Measurements from ENCODE around the gene KIAA0825.
"Not testable (repeated sequence)": the region's sequence is repeated elsewhere in the genome, so short reads cannot be mapped to it uniquely, and the experiment has no call there.

The KIAA0825 gene

GRCh38 chr5:94375801-94376200, 242.6 kb downstream of the KIAA0825 start:
- DNase-seq (ENCODE audit: low read depth): no peak

GRCh38 chr5:94374336-94374735, 244.1 kb downstream of the KIAA0825 start:
- DNase-seq (ENCODE audit: low read depth): no peak

DNA sequence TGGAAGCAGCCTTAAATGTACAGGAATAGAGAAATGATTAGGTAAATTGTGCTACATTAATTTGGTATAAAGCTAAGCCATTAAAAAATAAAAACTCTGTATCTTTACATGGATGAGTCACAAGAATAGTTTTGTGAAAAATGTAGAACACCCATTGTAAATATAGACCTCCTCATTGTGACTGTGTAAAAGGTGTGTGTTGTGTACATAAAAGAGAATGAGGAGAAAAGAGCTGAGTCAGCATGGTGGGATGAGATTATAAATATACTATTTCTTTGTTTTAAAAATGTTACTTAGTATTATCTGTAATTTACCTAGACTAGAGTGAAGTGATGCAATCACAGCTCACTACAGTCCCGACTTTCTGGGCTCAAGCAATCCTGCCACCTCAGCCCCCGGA, 250.5 kb downstream of the KIAA0825 start:
- no peak for DNase-seq (ENCODE audit: low read depth)

DNA sequence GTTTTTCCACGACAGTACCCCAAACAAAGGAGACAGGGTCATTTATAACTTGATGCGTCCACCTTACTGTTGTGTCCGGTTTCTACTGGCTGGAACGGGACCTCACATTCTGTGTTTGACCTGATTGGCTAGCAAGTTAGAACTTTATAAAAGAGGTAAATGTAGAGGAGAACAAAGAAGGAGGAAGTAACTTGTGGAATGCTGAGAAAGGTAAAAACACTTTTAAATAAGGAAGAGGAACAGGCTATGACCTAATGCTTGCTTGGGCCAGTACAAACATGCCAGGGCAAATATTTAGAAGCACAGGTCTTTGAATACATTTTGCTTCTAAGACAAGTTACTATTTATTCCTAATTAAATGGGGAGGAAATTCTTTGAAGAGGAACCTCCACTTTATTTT, 251.6 kb downstream of the KIAA0825 start:
- no peak for DNase-seq (ENCODE audit: low read depth)

DNA sequence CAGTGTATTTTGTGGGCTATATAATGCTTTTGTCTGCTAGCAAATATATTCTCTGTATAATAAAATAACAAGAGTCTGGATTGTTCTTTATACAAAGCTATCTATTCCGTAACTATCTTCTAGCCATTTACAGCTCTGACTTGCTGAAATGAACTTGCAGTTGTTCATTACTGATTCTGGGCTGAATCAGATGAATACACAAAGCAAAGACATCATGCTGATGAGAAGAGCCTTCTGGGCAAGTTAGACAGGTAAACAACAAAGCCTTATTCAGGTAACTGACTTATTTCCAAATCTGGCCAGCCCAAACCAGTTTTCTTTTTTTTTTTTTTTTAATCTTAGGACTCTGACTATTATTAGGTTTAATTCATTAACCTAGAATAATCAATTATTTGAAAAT, 255.5 kb downstream of the KIAA0825 start:
- DNase-seq (ENCODE audit: low read depth): no peak

DNA sequence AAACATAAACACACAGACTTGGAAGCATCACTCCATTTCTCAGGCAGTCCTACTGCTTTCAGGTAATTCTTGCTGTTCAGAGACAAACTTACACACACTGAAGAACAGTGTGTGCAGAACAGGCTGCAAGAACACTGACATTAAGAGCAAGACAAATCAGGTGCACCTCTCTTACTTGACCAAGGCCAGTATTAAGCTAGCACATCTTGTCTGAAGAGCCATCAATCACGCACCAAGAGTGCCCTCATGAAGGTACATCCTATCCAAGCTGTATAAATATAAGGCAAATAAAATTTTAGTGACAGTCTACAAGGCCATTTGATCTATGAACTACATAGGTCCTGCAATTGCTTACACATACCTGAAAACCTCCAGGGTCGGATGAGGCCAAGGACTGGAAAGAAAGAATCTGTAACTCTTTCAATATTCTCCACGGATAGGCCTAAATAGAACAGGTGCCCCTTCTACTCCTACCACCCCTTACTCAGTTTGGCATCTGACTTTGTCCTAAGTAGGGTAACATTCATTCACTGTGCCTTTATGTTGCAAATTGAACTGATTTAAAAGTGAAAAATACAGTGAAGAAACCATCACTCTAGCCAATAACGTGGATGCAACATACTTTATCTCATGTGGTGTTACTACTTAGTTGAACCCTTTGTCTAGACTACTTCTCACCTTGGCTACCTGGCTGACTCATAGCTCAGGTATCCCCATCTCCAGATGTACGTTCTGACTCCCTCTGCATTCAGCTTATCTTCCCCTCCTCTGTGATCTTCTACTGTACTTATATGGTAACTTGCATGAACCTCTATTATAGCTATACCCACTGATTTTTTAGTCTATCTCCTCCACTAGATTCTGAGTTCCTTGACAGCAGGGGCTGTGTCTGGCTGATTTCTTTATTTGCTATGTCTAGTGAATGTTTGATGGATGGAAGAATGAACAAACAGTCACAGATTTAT, 256.3 kb downstream of the KIAA0825 start:
- DNase-seq (ENCODE audit: low read depth): no peak

DNA sequence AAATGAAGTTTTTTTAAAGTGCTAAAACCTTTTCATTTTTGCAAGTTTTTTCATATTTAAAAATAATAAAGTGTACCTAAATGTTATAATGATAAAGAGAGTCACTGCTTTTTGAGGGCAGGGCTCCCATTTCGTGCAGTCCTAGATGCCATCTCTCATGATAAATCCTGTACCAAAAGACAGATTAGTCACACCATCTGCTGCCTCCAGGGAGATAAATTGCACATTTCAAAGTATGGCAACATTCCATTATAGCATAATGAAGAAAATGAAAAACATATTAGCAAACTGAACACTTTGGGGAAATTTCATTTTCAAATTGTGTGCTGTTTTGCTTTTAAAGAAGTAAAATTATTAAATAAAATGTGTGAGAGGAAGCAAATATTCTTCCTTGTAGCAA, 257.2 kb downstream of the KIAA0825 start:
- no peak for DNase-seq (ENCODE audit: low read depth)

DNA sequence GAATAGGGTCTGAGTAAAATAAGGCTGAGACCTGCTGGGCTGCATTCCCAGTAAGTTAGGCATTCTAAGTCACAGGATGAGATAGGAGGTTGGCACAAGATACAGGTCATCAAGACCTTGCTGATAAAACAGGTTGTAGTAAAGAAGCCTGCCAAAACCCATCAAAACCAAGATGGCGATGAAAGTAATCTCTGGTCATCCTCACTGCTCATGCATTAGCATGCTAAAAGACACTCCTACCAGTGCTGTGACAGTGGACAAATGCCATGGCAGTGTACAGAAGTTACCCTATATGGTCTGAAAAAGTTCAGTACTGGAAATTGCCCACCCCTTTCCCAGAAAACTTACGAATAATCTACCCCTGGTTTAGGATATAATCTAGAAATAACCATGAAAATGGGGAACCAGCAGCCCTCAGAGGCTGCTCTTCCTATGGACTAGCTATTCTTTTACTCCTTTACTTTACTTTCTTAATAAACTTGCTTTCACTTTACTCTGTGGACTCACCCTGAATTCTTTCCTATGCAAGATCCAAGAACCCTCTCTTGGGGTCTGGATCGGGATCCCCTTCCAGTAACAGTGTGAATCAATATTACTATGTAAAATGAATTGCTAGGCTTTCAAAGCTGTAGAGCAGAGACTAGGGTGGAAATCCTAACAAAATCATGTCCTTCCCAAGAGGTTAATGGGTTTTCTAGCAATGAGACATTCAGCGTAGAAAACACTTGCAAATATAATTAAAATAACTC, 257.8 kb downstream of the KIAA0825 start:
- no peak for DNase-seq (ENCODE audit: low read depth)

GRCh38 chr5:94359880-94360279, 258.5 kb downstream of the KIAA0825 start:
- DNase-seq (ENCODE audit: low read depth): no peak

DNA sequence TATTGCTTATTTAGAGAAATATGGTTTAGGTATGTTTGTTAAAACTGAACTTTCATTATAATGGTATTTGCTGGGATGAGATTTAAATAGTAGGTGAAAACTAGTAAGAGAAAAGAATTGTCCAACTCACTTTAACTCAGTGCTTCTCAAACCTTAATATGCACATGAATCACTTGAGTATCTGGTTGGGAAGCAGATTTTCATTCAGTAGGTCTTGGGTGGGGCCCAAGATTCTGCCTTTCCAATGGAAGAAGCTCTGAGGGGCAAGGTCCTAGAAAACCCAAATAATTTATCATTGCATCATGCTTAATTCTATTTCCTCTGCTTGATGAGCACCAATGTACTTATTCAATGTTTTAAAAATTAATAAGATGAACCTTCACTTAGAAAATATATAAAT, 262.6 kb downstream of the KIAA0825 start:
- no peak for DNase-seq (ENCODE audit: low read depth)

GRCh38 chr5:94354837-94355485, 263.4 kb downstream of the KIAA0825 start:
- not testable (repeated sequence) for DNase-seq (ENCODE audit: low read depth)

DNA sequence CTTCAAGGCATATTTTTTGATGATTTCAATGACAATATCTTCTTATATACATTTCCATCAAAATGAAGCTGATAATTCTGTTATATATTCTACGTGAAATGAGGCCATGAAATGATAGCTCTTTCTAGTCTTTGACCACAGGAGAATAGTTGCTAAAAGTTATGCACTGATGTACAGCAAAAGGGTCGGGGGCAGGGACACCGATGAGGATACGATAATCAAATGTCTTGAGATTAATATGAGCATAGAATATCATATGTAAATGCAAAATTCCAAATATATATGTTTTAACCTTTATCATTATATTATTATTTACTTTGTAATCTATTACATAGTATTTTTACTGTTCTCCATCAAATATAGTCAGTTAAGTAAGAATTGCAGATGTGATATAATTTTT, 264.8 kb downstream of the KIAA0825 start:
- no peak for DNase-seq (ENCODE audit: low read depth)

DNA sequence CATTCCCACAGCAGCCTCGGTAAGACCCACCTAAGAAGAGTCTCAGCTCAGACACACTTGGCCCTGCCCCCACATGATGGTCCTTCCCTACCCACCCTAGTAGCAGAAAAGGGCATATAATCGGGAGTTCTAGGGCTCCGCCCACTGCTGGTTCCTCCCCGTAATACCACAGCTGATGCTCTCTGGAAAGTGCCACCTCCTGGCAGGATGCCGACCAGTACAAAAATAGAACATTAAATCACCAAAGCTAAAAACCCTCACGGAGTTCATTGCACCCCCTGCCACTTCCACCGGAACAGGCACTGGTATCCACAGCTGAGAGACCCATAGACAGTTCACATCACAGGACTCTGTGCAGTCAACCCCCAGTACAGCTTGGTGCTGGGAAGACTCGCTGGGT, 271.3 kb downstream of the KIAA0825 start:
- DNase-seq (ENCODE audit: low read depth): no peak

GRCh38 chr5:94345257-94345656, 273.1 kb downstream of the KIAA0825 start:
- DNase-seq (ENCODE audit: low read depth): no peak

GRCh38 chr5:94337617-94338016, 280.8 kb downstream of the KIAA0825 start:
- no peak for DNase-seq (ENCODE audit: low read depth)

GRCh38 chr5:94335936-94336335, 282.5 kb downstream of the KIAA0825 start:
- no peak for DNase-seq (ENCODE audit: low read depth)

DNA sequence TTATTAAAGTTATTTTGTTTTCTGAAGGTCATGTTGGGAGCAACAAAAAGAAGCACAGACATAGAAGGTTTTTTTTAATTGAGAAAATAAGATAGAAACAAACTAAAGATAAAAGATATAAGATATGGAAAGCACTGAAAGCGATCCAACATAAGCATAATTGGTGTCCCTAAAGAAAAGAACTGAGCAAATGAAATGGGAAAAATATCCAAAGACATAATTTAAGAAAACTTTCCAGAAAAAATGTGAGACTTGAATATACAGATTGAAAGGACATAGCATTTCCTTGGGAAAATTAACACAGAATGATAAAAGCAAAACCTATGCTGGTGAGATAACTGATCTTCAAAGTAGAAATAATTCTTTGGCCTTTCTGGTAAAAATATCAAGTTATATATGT, 289.3 kb downstream of the KIAA0825 start:
- no peak for DNase-seq (ENCODE audit: low read depth)

DNA sequence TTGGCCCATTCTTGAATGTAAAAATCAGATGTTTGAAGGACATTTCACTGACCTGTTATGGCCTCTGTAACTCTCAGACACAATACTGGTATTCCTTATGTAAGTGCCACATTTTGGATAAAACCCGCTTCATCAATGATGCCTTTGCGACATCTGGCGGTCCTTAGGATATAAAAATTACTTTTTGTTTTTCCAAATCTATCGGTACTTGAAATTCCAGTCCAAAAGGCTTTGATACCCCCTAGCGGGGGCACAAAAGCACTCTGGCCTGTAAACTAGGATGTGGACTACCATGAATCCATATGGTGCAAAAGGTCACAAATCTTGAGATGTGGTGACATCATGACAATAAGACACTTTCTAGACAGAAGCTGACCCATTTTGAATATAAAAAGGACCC, 291.8 kb downstream of the KIAA0825 start:
- DNase-seq (ENCODE audit: low read depth): no peak

DNA sequence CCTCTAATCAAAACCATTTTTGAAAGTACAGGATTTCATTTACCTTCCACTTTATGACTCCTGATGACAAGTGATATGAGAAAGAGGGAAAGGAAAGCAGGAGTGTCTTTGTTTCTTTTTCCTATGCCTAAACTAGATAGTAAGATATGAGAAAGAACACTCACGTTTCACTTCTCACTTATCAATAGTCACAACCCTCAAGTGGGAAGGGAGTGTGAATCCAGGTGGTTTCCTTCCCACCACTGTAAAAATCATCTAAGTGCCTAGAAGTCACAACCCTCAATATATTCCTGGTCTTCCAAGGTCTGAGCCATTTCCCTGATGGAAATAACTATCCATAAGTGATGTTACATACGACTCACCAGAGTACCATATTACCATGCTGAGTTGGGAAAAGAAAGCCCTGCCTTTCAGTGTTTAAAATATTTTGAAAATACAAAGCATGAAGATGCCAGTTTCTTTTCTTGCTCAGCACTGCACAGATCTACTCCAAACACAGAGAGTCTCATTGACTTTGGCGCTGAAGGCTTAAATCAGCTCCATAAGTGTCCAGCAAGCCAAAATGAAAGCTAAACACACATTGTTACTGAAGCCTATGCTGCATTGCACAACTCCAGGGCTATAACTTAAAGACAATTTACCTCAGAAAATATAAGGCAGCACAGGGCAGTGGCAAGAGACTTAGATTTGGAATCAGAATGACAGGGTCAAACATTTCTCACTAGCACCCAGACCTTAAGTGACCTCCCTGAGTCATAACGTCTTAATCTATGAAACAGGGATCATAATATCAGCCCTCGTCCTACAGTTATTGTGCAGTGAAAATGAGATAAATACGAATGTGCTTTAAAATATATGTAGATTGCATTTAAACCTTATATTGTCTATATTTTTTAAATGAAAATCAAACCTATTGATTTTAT, 301.2 kb downstream of the KIAA0825 start:
- no peak for DNase-seq (ENCODE audit: low read depth)

DNA sequence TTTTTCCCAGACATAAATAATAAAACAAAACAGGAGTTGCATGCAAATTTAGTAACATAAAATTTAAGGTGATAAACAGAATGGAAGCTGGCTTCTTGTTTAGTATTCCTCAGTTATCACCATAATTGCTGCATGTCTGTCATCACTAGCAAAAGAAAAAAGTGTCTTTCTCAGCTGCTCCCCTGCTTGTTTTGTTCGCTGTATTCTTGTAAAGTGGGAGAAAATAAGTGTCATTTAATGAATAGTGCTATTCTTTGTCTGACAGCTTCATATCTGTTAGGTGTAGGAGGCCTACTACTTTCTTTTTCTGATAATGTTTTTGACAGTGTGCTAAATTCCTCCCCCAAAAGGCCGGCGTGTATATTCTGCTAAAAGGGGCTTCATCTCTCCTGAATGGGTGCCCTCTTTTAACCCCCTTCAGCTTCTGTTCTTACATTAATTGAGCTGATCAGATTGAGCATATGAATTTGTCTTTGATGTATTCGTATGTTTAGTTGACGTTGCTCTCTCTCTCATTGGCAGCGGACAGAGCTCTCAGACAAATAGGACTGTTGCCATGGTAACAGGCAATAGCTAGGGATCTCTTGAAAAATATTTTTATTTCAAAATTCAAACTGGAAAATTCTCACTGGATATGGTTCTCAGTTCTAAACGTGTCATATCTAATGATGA, 303.8 kb downstream of the KIAA0825 start:
- DNase-seq (ENCODE audit: low read depth): no peak

GRCh38 chr5:94313696-94314095, 304.7 kb downstream of the KIAA0825 start:
- DNase-seq (ENCODE audit: low read depth): no peak
